Stimulated activated CD4-positive, alpha-beta T cell treated with anti-CD3 and anti-CD28 coated beads, Interleukin-1b, Interleukin-23, amount 100 ng/mL, for 48 hours (primary cell): ENCODE results near the gene PRR15L.

Experiments used
- DNase-seq: peaks from one replicate; pipeline ENCODE4 v3.0.0-alpha.2; 2020

PRR15L gene

GRCh38 chr17:47987240-47987835 lies 29.7 kb upstream of the PRR15L start:
- no peak for DNase-seq

GRCh38 chr17:47986520-47986919 lies 28.8 kb upstream of the PRR15L start:
- DNase-seq: no peak

DNA sequence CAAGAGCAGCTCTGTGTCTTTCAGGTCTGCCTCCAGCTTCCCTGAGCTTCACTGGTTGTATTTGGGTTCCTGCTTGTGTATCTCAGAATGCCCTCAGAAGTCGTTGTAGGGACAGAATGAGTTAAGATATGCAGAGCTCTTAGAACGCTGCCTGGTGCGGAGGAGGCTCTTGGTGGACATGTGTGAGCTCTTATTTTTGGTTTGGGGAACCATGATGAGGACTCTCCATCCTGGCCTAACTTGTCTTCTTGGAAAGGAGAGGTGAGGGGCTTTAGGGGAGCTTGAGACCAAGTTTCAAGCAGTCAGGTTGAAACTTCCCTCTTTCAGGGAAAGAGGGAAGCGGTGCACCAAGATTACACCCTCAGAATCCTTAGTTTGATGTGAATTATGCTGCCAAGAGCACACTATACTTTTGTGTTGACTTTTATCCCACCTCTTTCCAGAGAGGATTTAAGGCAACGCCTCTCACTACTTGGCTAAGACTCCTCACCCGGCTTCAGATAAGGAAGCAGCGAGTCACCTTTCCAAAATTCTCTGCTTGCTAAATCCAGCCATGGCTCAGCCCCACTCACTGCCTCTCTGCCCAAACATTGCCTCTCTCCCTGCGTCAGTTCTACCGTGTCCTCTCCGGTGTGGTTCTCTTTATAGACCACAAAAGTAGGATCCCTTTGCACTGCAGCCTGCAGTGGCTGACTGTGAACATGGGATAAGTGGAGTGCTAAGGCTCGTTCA lies 26.0 kb upstream of the PRR15L start:
- no peak for DNase-seq

DNA sequence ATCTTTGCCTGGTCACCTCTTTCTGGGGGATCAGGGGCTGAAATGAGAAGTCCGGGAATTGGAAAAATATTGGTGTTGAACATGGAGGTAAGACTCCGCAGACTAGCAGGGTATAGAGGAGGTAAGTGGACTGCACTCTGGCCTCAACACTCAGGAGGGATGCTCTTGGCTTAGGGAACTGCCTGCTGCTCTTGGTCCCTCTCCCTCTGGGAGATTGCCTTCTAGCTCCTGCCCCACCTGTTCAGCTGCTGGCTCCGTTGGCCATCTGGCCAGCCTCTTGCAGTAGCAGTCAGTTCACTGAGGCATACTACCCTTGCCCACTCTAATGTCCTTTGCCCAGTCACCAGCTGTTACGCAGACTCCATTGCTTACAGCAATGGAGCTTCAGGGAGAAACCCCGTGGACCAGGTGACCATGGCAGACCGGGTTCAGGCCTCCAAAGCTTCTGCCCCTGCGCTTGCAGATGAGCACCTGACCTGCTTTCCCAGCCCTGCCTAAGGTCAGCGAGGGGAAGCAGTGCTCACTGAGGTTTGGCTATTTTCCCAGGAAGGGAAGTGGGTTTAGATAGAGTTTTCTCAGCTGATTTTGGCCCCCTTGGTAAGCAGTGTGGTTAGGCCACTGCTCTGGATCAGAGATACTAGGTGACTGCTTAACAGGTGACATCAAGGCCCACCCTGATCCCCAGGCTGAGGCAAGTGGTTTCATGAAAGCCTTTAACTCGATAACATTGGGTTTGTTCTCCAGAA lies 25.1 kb upstream of the PRR15L start:
- DNase-seq: no peak

DNA sequence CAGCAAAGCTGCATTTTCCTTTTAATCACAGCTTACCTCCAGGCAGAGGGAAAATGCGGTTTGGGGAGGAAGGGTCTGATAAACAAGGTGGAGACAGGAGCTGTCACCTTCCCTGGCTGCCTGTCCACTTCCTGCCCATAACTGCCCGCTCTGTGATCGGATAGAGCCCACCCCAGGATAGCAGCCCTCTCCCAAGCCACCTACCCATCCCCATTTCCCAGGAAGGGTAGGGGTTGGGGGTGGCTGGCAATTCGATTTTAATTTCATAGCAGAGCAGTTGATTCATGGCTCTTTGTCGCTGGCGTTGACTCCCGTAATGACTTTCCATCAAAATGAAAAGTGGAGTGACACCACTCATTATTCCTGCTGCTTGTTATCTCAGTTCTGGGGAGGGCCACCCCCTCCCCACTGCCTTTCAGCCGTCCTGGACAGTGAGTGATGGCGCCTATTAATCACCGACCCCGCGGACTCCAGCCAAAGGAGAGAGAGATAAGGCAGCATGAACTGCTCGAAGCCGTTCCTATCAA lies 24.5 kb upstream of the PRR15L start:
- DNase-seq: no peak

- DNase-seq: no peak
These were observed 23.8 kb upstream of the PRR15L start for GRCh38 chr17:47981462-47981861.

DNA sequence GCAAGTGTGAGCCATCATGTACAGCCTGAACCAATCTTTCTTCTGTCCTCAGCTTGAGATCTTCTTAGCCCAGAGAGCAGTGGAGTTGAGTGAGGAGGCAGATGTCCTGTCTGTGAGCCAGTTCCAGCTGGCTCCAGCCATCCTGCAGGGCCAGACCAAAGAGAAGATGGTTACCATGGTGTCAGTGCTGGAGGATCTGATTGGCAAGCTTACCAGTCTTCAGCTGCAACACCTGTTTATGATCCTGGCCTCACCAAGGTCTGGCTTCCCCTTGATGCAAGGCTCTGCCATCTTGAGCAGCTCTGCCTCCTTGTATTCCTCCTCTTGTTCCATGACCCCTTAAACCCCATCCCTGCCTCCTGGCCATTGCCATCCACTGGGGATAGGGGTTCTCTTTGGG lies 22.9 kb upstream of the PRR15L start:
- no peak for DNase-seq

DNA sequence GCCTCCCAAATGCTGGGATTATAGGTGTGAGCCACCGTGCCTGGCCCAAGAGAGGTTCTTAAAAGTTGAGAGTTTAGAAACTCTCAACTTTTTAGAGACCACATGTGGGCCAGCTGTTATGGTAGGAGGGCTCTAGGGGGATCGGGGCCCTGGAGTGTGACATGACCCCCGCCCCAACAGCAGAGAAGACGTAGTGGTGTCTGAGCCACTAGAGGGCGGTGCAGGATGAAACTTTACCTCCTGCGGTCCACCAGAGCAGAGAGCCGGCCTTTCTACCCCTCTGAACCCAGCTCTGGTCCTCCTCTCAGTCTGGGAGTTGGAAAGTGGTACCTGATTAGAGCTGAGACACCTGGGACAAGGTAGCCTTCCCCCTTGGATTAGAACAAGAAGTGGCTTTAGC lies 20.6 kb upstream of the PRR15L start:
- DNase-seq: peak; percentile 38

GRCh38 chr17:47975823-47976205 lies 18.1 kb upstream of the PRR15L start:
- DNase-seq: no peak

DNA sequence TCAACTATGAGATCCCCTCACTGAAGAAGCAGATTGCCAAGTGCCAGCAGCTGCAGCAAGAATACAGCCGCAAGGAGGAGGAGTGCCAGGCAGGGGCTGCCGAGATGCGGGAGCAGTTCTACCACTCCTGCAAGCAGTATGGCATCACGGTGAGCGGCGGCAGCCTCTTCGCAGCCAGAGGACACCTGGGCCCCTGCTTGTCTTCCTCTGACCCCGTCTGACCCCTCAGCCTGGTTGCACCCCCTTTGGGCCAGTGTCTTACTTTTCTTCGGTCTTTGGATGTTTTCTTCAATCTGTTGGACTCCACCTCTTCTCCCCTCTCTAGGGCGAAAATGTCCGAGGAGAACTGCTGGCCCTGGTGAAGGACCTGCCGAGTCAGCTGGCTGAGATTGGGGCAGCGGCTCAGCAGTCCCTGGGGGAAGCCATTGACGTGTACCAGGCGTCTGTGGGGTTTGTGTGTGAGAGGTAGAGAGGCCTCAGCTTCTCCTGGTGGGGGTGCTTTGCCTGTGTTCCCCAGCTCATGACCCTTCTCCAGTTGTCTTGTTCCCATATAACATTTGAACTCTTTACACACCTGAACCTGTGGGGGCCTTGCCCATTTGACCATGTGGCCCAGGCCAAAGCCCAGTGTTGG lies 17.6 kb upstream of the PRR15L start:
- DNase-seq: no peak

- DNase-seq: no peak
These were observed 15.9 kb upstream of the PRR15L start for GRCh38 chr17:47973541-47973940.

DNA sequence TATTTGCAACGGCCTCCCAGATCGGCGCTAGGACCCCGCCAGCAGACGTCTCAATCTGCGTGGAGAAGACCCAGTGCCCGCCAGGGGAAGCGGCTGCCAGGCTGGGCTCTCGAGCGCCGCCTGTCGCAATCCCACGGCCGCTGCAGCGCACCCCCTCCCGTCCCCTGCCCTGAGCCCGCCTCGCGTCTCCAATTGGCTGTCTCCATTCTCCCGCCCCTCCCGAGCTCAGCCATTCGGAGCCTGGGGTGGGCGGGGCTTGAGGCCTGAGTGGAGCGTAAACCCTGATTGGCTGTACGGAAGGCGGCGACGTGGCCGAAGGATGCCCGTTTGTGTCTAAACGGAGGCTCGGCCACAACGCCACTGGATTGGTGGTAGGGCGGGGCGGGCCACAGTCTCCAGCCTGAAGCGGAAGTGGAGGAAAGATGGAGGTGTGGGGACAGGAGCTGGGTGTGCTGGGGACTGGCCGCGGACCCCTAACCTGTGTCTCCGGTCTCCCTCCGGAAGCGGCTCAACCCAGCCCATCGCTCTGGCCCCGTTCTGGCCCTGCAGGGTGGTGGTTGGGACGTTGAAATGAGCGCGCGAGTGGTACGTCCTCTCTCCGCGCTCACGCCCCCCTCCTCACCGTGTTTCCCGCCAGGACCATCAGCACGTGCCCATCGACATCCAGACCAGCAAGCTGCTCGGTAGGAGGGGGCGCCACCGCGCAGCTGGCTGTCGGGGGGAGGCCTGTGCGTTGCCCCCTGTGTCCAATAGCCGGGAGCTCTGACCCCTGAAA lies 13.2 kb upstream of the PRR15L start, which contains the start of gene CDK5RAP3:
Gene CDK5RAP3, plus strand, starts transcription at position 389 of the 775 bp plus-strand sequence. Its CDS starts 34 bp downstream, at position 423.
- peak; percentile 100 for DNase-seq

DNA sequence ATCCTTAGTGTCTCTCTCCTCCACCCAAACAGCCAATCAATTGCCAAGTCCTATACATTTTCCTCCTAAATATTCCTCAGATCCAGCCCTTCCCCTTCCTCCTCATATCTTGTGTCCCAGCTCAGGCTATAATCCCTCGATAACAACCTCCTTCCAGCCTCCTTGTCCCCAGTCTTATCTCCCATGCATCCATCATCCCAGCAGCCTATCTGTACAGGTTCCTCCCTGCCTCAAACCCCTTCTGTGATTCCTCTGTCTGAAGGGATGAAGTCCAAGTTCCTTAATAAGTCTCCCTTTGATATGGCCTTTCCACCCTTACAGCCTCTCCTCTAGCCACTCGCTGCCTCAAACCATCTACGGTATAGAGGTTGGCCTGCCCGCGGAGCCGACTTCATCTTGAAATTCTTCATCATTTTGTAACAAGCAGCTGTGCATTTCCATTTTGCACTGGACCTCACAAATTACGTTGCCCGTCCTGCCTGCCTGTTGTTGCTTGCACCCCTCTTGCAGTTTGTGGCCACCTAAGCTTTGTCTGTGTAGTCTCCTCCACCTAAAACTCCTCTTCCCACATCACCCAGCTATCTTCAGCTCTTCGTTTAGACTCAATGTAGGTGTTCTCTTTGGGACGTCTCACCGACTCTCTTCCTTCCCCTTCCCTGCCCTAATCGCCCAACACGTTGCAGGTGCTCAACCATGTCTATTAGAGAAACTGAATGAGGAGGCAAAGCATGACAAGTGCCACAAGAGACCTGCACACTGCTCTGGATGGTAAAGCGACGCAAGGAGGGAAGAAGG lies 12.4 kb upstream of the PRR15L start:
- no peak for DNase-seq

DNA sequence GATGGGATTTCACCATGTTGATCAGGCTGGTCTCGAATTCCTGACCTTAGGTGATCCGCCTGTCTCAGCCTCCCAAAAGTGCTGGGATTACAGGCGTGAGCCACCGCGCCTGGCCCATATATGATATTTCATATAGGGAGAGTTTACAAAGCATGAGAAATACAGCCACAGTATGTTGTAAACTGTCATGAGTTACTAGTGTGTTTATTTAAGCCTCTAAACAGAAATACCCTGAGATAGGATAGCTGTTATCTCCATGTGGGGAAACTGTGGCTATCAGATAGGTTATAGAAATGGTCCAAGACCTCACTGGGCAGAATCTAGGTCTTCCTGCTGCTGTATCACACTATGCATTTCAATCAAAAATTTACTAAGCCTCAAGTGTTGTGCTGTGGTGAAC lies 11.2 kb upstream of the PRR15L start:
- no peak for DNase-seq

- no peak for DNase-seq
These were observed 10.0 kb upstream of the PRR15L start for GRCh38 chr17:47967607-47968252.

DNA sequence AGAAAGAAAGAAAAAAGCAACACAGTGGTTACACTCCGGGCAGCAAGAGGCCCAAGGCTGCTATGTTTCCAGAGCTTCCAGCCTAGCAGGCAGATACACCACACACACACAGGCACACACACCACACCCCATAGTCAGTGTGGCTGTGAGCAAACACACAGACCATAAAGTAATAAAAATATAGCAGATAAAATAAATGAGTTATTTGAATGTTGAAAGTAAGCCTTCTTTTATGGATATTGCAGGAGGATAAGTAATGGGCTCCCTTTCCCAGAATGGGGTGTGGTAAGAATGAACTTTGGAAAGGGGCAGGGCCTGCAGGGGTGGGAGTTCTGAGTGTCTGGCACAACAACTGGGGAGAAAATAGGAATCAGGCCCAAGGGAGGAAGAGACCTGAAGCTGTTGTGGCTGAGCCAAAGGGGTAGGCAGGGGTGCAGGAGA lies 8.4 kb upstream of the PRR15L start:
- DNase-seq: no peak

DNA sequence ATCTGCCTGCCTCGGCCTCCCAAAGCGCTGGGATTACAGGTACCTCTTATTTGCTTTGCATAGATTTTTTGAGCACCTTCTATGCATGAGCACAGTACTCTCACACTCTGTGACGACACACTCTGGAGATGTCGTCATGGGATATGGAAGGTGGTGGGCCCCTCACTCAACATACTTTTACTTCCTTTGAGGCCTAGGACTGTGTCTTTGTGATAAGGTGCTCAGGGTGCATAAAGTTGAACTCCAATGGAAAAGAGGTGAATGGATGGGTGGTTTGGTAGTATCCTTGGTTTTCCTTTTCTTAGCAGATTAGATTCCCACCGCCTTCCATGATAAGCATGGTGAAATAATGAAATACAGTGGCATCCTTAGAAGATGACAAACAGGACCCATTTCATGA lies 7.2 kb upstream of the PRR15L start:
- no peak for DNase-seq

GRCh38 chr17:47962901-47963300 lies 5.2 kb upstream of the PRR15L start:
- no peak for DNase-seq

- DNase-seq: no peak
These were observed 3.7 kb upstream of the PRR15L start for GRCh38 chr17:47961406-47961805.

- no peak for DNase-seq
These were observed 2.4 kb upstream of the PRR15L start for GRCh38 chr17:47959825-47960655.
